GM12872 (cell line): ENCODE data around the gene GNA15.

ENCODE experiments used
- CTCF ChIP-seq: IDR thresholded peaks from 3 replicates; pipeline ENCODE4 v1.5.1; 2011; ENCODE audit warnings: low read depth, mild to moderate bottlenecking, low read length, moderate library complexity; ENCODE audit not compliant: insufficient read depth

Gene GNA15

GRCh38 chr19:3110126-3110825, 25.6 kb upstream of the GNA15 start:
- no peak for TF ChIP-seq CTCF

- no peak for TF ChIP-seq CTCF
Observed at GRCh38 chr19:3111586-3112247, 24.1 kb upstream of the GNA15 start.

GRCh38 chr19:3112375-3113099, 23.3 kb upstream of the GNA15 start:
- TF ChIP-seq CTCF = no peak

GRCh38 chr19:3113100-3114017, 22.5 kb upstream of the GNA15 start:
- TF ChIP-seq CTCF = no peak

GRCh38 chr19:3114018-3114726, 21.7 kb upstream of the GNA15 start:
- no peak for TF ChIP-seq CTCF

- no peak for TF ChIP-seq CTCF
Observed at GRCh38 chr19:3114811-3115210, 21.0 kb upstream of the GNA15 start.
